Gastroesophageal sphincter (tissue), 3 donors: ENCODE measurements around the gene TTC7B.

Experiments used
- EP300 ChIP-seq: sonication (generic); formaldehyde crosslinking; IDR thresholded peaks from one replicate; pipeline ENCODE4 v1.6.1; 2017; ENCODE audit warnings: antibody characterized with exemption, mild to moderate bottlenecking
- POLR2A ChIP-seq, 2 donors: fragments of 450-650 bp; IDR thresholded peaks; one replicate each; pipeline ENCODE4 v1.6.1; 2017; ENCODE audit warnings: antibody characterized with exemption in 2 of 2, mild to moderate bottlenecking in 2 of 2, moderate library complexity in 1 of 2
- POLR2AphosphoS5 ChIP-seq: sonication (generic); formaldehyde crosslinking; IDR thresholded peaks from one replicate; pipeline ENCODE4 v1.6.1; 2017; ENCODE audit warnings: antibody characterized with exemption
- TF ChIP-seq, protein P1 (sequence below), 4 experiments: fragments of 200-600 bp in 2 of 4; fragments of 450-650 bp in 2 of 4; sonication (generic) in 1 of 4; IDR thresholded peaks; one replicate each; pipeline ENCODE4 v1.5.1; 2017 to 2019; ENCODE audit warnings: antibody characterized with exemption in 4 of 4, mild to moderate bottlenecking in 2 of 4, moderate library complexity in 2 of 4

DNA sequence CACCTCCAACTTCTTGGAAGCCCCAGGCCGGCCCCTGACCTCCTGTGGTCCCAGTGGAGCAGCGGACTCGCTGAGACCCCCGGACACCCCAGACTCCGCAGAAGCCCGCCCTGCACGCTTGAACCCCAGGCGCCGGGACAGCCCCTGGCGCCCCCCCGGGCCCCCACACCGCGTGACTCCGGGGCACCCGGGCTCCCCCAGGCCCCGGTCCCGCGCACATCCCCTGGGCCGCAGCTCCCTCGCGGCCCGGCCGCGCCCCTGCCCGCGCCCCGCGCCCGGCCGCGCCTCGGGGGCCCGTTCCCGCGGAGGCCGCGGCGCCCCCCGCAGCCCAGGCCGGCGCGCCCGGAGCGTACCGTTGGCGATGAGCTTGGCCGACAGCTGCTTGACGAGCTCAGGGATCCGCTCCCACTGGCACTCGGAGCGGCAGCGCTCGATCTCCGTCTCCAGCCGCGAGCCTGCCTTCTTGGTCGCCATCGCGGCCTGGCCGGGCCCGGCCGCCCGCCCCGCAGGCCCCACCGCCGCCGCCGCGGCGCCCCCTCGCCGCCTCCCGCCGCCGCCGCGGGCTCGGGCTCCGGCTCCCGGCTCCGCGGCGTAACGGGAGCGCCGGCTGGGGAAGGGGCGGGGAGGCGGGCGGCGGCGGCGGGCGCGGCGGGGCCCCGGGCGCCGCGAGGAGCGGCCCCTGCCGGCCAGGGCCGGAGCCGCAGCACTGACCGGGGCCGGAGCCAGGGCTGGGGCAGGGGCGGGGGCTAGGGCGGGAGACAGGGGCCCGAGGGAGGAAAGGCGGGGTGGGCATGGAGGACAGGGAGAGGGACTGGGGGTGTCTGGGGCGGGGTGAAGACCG lies at the start of gene TTC7B:
- TF ChIP-seq, protein P1, sequence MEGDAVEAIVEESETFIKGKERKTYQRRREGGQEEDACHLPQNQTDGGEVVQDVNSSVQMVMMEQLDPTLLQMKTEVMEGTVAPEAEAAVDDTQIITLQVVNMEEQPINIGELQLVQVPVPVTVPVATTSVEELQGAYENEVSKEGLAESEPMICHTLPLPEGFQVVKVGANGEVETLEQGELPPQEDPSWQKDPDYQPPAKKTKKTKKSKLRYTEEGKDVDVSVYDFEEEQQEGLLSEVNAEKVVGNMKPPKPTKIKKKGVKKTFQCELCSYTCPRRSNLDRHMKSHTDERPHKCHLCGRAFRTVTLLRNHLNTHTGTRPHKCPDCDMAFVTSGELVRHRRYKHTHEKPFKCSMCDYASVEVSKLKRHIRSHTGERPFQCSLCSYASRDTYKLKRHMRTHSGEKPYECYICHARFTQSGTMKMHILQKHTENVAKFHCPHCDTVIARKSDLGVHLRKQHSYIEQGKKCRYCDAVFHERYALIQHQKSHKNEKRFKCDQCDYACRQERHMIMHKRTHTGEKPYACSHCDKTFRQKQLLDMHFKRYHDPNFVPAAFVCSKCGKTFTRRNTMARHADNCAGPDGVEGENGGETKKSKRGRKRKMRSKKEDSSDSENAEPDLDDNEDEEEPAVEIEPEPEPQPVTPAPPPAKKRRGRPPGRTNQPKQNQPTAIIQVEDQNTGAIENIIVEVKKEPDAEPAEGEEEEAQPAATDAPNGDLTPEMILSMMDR (IDR thresholded peaks at IDR 0.05): peak in 2 of 4 experiments; percentile 31 to 56
- no peak for TF ChIP-seq POLR2A (IDR thresholded peaks at IDR 0.05)
- no peak for TF ChIP-seq POLR2AphosphoS5
- TF ChIP-seq EP300: no peak
